Umbilical cord (tissue), 2 donors: ENCODE measurements around the gene TPPP. TPM values are rescaled to one million over a fixed set of nuclear protein-coding genes. Genes with fewer than 3 reads are reported as not detected.

Experiments used
- DNase-seq: peaks from one replicate; pipeline ENCODE4 v3.0.0-alpha.2; 2015; ENCODE audit warnings: low spot score
- total RNA-seq: library from RNA; depleted of rRNA; stranded (reverse); fragments of >200 nt; gene quantifications from one replicate; pipeline ENCODE4 v1.2.3, GENCODE V29; 2014; ENCODE audit warnings: low replicate concordance; ENCODE audit not compliant: insufficient read depth

The TPPP gene
- total RNA-seq, 1 donor from 2014 or later = 1.9 TPM

GRCh38 chr5:665956-666711 is 27.0 kb downstream of the TPPP start:
- DNase-seq = no peak

- DNase-seq = no peak
Measured at GRCh38 chr5:665541-665955, 27.6 kb downstream of the TPPP start.

- DNase-seq = no peak
Measured at GRCh38 chr5:664994-665360, 28.2 kb downstream of the TPPP start.

- DNase-seq = no peak
Measured at GRCh38 chr5:664343-664993, 28.7 kb downstream of the TPPP start.

- DNase-seq = no peak
Measured at GRCh38 chr5:663436-664342, 29.5 kb downstream of the TPPP start.

GRCh38 chr5:662751-663435 is 30.3 kb downstream of the TPPP start:
- DNase-seq = no peak

- DNase-seq = no peak
Measured at GRCh38 chr5:661891-662750, 31.0 kb downstream of the TPPP start.

GRCh38 chr5:660491-661030 is 32.6 kb downstream of the TPPP start:
- no peak for DNase-seq

- DNase-seq = no peak
Measured at GRCh38 chr5:659496-660263, 33.5 kb downstream of the TPPP start.

- no peak for DNase-seq
Measured at GRCh38 chr5:658103-658502, 35.0 kb downstream of the TPPP start.

GRCh38 chr5:657570-657969 is 35.6 kb downstream of the TPPP start:
- DNase-seq = no peak

- no peak for DNase-seq
Measured at GRCh38 chr5:655406-655805, 37.7 kb downstream of the TPPP start.

GRCh38 chr5:654071-654778 is 38.9 kb downstream of the TPPP start:
- DNase-seq = no peak

GRCh38 chr5:652773-653350 is 40.3 kb downstream of the TPPP start:
- no peak for DNase-seq

- no peak for DNase-seq
Measured at GRCh38 chr5:652023-652515, 41.1 kb downstream of the TPPP start.

- DNase-seq = no peak
Measured at GRCh38 chr5:651296-652022, 41.7 kb downstream of the TPPP start.

GRCh38 chr5:647727-648126 is 45.4 kb downstream of the TPPP start:
- no peak for DNase-seq

- no peak for DNase-seq
Measured at GRCh38 chr5:647311-647710, 45.8 kb downstream of the TPPP start.
